GM12878 (cell line): ENCODE data around the gene CXCL8. TPM values are rescaled to one million over a fixed set of nuclear protein-coding genes. Genes with fewer than 3 reads are reported as not detected.

Experiments
- ATAC-seq: fragments of 200-7000 bp; cut with Tn5 transposase; 3 replicates; pipeline ENCODE4 v1.9.1; 2020; ENCODE audit warnings: mild to moderate bottlenecking, moderate library complexity
- BruUV-seq: library from RNA; stranded (reverse); fragments of 400-500 nt; replicated peaks from 2 replicates; lab custom pipeline; 2021; lab: Mats Ljungman, UMichigan
- CTCF ChIA-PET: fragments of 300-600 bp; sonication (Branson Sonifier 250); formaldehyde crosslinking; extraction: SDS; loops from one replicate; lab custom pipeline; 2021; ENCODE audit warnings: inconsistent platforms; lab: Yijun Ruan, JAX
- POLR2A ChIA-PET: fragments of 350-600 bp; formaldehyde crosslinking; extraction: SDS; loops from one replicate; lab custom pipeline; 2021; ENCODE audit warnings: inconsistent platforms; lab: Charles Lee
- RAD21 ChIA-PET: fragments of 300-600 bp; sonication (Branson Sonifier 250); formaldehyde crosslinking; loops from one replicate; lab custom pipeline; 2023; ENCODE audit warnings: antibody characterized with exemption; ENCODE audit not compliant: unreplicated experiment; lab: Charles Lee
- SMC1A ChIA-PET: fragments of 300-600 bp; sonication (Branson Sonifier 250); formaldehyde crosslinking; loops from one replicate; lab custom pipeline; 2023; ENCODE audit not compliant: unreplicated experiment, uncharacterized antibody; lab: Charles Lee
- DNase-seq: peaks from one replicate; pipeline ENCODE4 v3.0.0-alpha.2; 2011; ENCODE audit warnings: low read depth, low spot score
- FAIRE-seq: peaks from 3 replicates; lab custom pipeline; 2011; peaks lifted over from hg19 to GRCh38; lab: Jason Lieb, UNC
- H2AFZ ChIP-seq: 2 replicates; pipeline ENCODE4 v1.6.0; 2011; ENCODE audit warnings: low read depth, low read length, control low read depth; ENCODE audit not compliant: control insufficient read depth
- H3K27ac ChIP-seq: 2 replicates; pipeline ENCODE4 v1.5.1; 2011; ENCODE audit warnings: control low read depth; ENCODE audit not compliant: control insufficient read depth, insufficient read depth
- H3K27me3 ChIP-seq, 2 experiments: replicated peaks in 1 of 2; 2 replicates each; pipeline versions ENCODE4 v1.6.0 to v1.6.1; 2011; ENCODE audit warnings: low read length in 1 of 2; ENCODE audit not compliant: control insufficient read depth in 2 of 2, insufficient read depth in 2 of 2
- H3K36me3 ChIP-seq, 2 experiments: 2 replicates each; pipeline ENCODE4 v1.5.1; 2011; ENCODE audit warnings: low read length in 1 of 2; ENCODE audit not compliant: control insufficient read depth in 2 of 2, insufficient read depth in 2 of 2
- H3K4me1 ChIP-seq: 2 replicates; pipeline ENCODE4 v1.6.1; 2011; ENCODE audit warnings: mild to moderate bottlenecking, low read length, moderate library complexity, mixed read lengths; ENCODE audit not compliant: control insufficient read depth, insufficient read depth
- H3K4me2 ChIP-seq: 2 replicates; pipeline ENCODE4 v1.6.0; 2011; ENCODE audit warnings: control low read depth; ENCODE audit not compliant: control insufficient read depth, insufficient read depth
- H3K4me3 ChIP-seq: fragments of 200-600 bp; sonication (generic); 2 replicates; pipeline ENCODE4 v1.5.1; 2016
- H3K79me2 ChIP-seq: 2 replicates; pipeline ENCODE4 v1.6.0; 2011; ENCODE audit warnings: low read length; ENCODE audit not compliant: control insufficient read depth, insufficient read depth
- H3K9ac ChIP-seq: 2 replicates; pipeline ENCODE4 v1.8.0; 2011; ENCODE audit warnings: low read length, control low read depth, mixed read lengths; ENCODE audit not compliant: control insufficient read depth, insufficient read depth
- H3K9me3 ChIP-seq: replicated peaks from 3 replicates; pipeline ENCODE4 v1.5.1; 2011; ENCODE audit warnings: mild to moderate bottlenecking, low read length; ENCODE audit not compliant: control insufficient read depth, insufficient read depth
- H4K20me1 ChIP-seq: 2 replicates; pipeline ENCODE4 v1.6.0; 2011; ENCODE audit not compliant: control insufficient read depth, insufficient read depth
- ASH2L ChIP-seq: fragments of 300-600, 200-600 bp; sonication (generic); IDR thresholded peaks from 2 replicates; pipeline ENCODE4 v1.6.1; 2017; ENCODE audit warnings: low read depth, mild to moderate bottlenecking, borderline replicate concordance
- ATF3 ChIP-seq: IDR thresholded peaks from 2 replicates; pipeline ENCODE4 v1.6.1; 2011; ENCODE audit warnings: low read depth, mild to moderate bottlenecking, low read length, moderate library complexity, borderline replicate concordance; ENCODE audit errors: extremely low read depth
- BRCA1 ChIP-seq: IDR thresholded peaks from 2 replicates; pipeline ENCODE4 v1.6.1; 2011; ENCODE audit warnings: low read depth, low read length, improper control_type of control experiment
- CBFB ChIP-seq: IDR thresholded peaks from 2 replicates; pipeline ENCODE4 v1.6.1; 2016; ENCODE audit warnings: antibody characterized with exemption, low read depth
- CEBPB ChIP-seq, 2 experiments: fragments of 150-350 bp in 1 of 2; IDR thresholded peaks; 2 replicates each; pipeline ENCODE4 v1.6.1; 2012 to 2014; ENCODE audit warnings: low read depth in 2 of 2, low read length in 2 of 2, borderline replicate concordance in 1 of 2, inconsistent platforms in 1 of 2
- FOXM1 ChIP-seq: IDR thresholded peaks from 2 replicates; pipeline ENCODE4 v1.6.1; 2012; ENCODE audit warnings: low read depth, mild to moderate bottlenecking, inconsistent platforms, low read length, moderate library complexity
- IRF3 ChIP-seq: fragments of 450-650 bp; IDR thresholded peaks from 2 replicates; pipeline ENCODE4 v1.6.1; 2014; ENCODE audit warnings: mild to moderate bottlenecking
- KDM1A ChIP-seq: fragments of 200-600 bp; sonication (generic); IDR thresholded peaks from 2 replicates; pipeline ENCODE4 v1.6.1; 2016; ENCODE audit warnings: borderline replicate concordance
- MEF2B ChIP-seq: fragments of 450-650 bp; IDR thresholded peaks from 2 replicates; pipeline ENCODE4 v1.6.1; 2018; ENCODE audit warnings: mild to moderate bottlenecking, moderate library complexity; ENCODE audit not compliant: partially characterized antibody, poor library complexity, severe bottlenecking
- NBN ChIP-seq: fragments of 450-650 bp; IDR thresholded peaks from 2 replicates; pipeline ENCODE4 v1.6.1; 2016
- PML ChIP-seq: IDR thresholded peaks from 2 replicates; pipeline ENCODE4 v1.6.1; 2012; ENCODE audit warnings: low read length, inconsistent platforms
- RAD21 ChIP-seq: IDR thresholded peaks from 2 replicates; pipeline ENCODE4 v1.6.1; 2011; ENCODE audit warnings: mild to moderate bottlenecking, low read depth, low read length, moderate library complexity; ENCODE audit not compliant: insufficient read depth
- SRF ChIP-seq, 2 experiments: IDR thresholded peaks; 2 replicates each; pipeline ENCODE4 v1.6.1; 2011; ENCODE audit warnings: low read depth in 2 of 2, low read length in 2 of 2, mild to moderate bottlenecking in 1 of 2, moderate library complexity in 1 of 2
- TARDBP ChIP-seq: IDR thresholded peaks from 2 replicates; pipeline ENCODE4 v1.6.1; 2016; ENCODE audit warnings: borderline replicate concordance
- TCF12 ChIP-seq: IDR thresholded peaks from 2 replicates; pipeline ENCODE4 v1.6.1; 2011; ENCODE audit warnings: low read depth, mild to moderate bottlenecking, low read length
- USF2 ChIP-seq: IDR thresholded peaks from 2 replicates; pipeline ENCODE4 v1.6.1; 2011; ENCODE audit warnings: low read depth, low read length, improper control_type of control experiment, borderline replicate concordance
- ZBTB4 ChIP-seq: fragments of 450-650 bp; formaldehyde crosslinking; IDR thresholded peaks from 2 replicates; pipeline ENCODE4 v1.4.0; 2022; ENCODE audit warnings: mild to moderate bottlenecking, moderate library complexity
- ZNF274 ChIP-seq: IDR thresholded peaks from one replicate; pipeline ENCODE4 v1.8.0; 2011; ENCODE audit not compliant: insufficient read length, insufficient read depth
- ZZZ3 ChIP-seq: IDR thresholded peaks from 2 replicates; pipeline ENCODE4 v1.6.1; 2011; ENCODE audit warnings: low read depth; ENCODE audit not compliant: control insufficient read depth, insufficient read length
- WGBS: methylation state at CpG from one replicate; pipeline ENCODE4 v1.1.6; 2016; ENCODE audit warnings: low lambda C conversion rate; ENCODE audit not compliant: insufficient replicate concordance, insufficient coverage; ENCODE audit errors: missing lambda C conversion rate; 5-methylcytosine and 5-hydroxymethylcytosine counted together
- in situ Hi-C: fragments of 300-500 bp; cut with MboI; formaldehyde crosslinking; loops from 9 replicates; pipeline ENCODE4 v1.14.3; 2018; ENCODE audit warnings: mixed read lengths
- intact Hi-C: fragments of 100-400 bp; cut with micrococcal nuclease; formaldehyde crosslinking; loops from one replicate; pipeline ENCODE4 v1.14.2; 2022; ENCODE audit not compliant: unreplicated experiment
- polyA plus RNA-seq, 11 experiments: library from polyadenylated mRNA; depleted of rRNA in 4 of 11; unstranded in 6 of 11; stranded (reverse) in 5 of 11; fragments of >200 nt; fragmentation: Nextera tagmentation in 4 of 11; fragmentation: Illumina TruSeq in 1 of 11; extraction: Ambion mirVana in 4 of 11; extraction: Trizol in 1 of 11; gene quantifications; 1 replicate in 1 of 11; 2 replicates in 10 of 11; pipeline versions ENCODE4 v1.2.1 to v1.2.3, GENCODE V29; 2011 to 2016; ENCODE audit warnings: inconsistent platforms in 2 of 11, missing spikeins in 2 of 11, low read depth in 1 of 11
- total RNA-seq, 4 experiments: library from RNA; depleted of rRNA in 3 of 4; stranded (reverse); fragments of >200 nt in 3 of 4; fragmentation: Illumina TruSeq in 1 of 4; extraction: Trizol in 1 of 4; gene quantifications; 2 replicates each; pipeline versions ENCODE4 v1.2.1 to v1.2.3, GENCODE V29; 2013 to 2021

Gene CXCL8
- total and polyA plus RNA-seq, 10 of the 15 experiments (the other 5 are each of a cell fraction or from before 2014, with no cell fraction given), result 0.09 to 0.36 (median 0.19) TPM; not detected in 1

GRCh38 chr4:73735231-73735630 is 5.1 kb upstream of the CXCL8 start:
- POLR2A ChIA-PET, result no interaction called here
- H3K4me2 ChIP-seq, result no peak overlapping the region
- H3K9me3 ChIP-seq, result no peaks in the 10 kb centered on the region; the same call in 1 of the 3 replicates
- H2AFZ ChIP-seq, result no peak overlapping the region
- H3K9ac ChIP-seq, result no peak overlapping the region
- in situ Hi-C loops, result loop anchor here (5.0 kb wide), 1 partner anchor 133 kb away; no protein-coding TSS in a partner anchor
- peak; percentile 92 for ATAC-seq
- H4K20me1 ChIP-seq, result no peaks in the 10 kb centered on the region
- H3K4me1 ChIP-seq, result peaks cover 18% of the 10 kb centered on the region
- intact Hi-C loops, result loop anchor here (1.0 kb wide), 1 partner anchor 17 kb away; no protein-coding TSS in a partner anchor
- RAD21 ChIA-PET, result interaction anchor here (0.9 to 1.6 kb wide), 4 partner anchors 16 to 146 kb away, joined by 3 to 5 read pairs (median 3); no protein-coding TSS in a partner anchor
- no peaks in the 10 kb centered on the region for H3K36me3 ChIP-seq
- BruUV-seq, result no TSS peak
- CTCF ChIA-PET, result interaction anchor here (1.3 to 2.0 kb wide), 4 partner anchors 10 to 129 kb away, joined by 3 to 7 read pairs (median 4); no protein-coding TSS in a partner anchor
- no peaks in the 10 kb centered on the region for H3K27me3 ChIP-seq
- peak; percentile 89 for FAIRE-seq
- no peak overlapping the region for H3K4me3 ChIP-seq
- H3K27ac ChIP-seq, result no peak overlapping the region
- SMC1A ChIA-PET, result interaction anchor here (0.6 to 3.1 kb wide), 5 partner anchors 9 to 115 kb away, joined by 3 to 17 read pairs (median 3); no protein-coding TSS in a partner anchor
- peak; percentile 79 for DNase-seq
- no peaks in the 10 kb centered on the region for H3K79me2 ChIP-seq
- 0% methylated on average over 2 of the region's 3 CpGs for WGBS
- TF ChIP-seq NBN, result peak; percentile 71; the same call in 1 of the 2 replicates
- TF ChIP-seq ASH2L, result no peak
- TF ChIP-seq PML, result 0 out of 2 replicates have a peak, but pooled peaks have one; percentile 67
- TF ChIP-seq USF2, result no peak
- TF ChIP-seq IRF3, result no peak
- peak; percentile 76 for TF ChIP-seq MEF2B
- no peak for TF ChIP-seq ZZZ3
- TF ChIP-seq RAD21, result no peak
- TF ChIP-seq ZNF274, result no peak
- TF ChIP-seq ATF3, result no peak
- TF ChIP-seq SRF (IDR thresholded peaks at IDR 0.05; ENCODE audit: low read depth in 2 of 2, low read length in 2 of 2), result no peak
- no peak for TF ChIP-seq CBFB
- 0 out of 4 replicates have a peak, but pooled peaks of 1 of the 2 experiments have one; percentile 25 for TF ChIP-seq CEBPB (IDR thresholded peaks at IDR 0.05; ENCODE audit: borderline replicate concordance in 1 of 2, low read depth in 2 of 2, low read length in 2 of 2)
- 0 out of 2 replicates have a peak, but pooled peaks have one; percentile 32 for TF ChIP-seq TCF12
- no peak for TF ChIP-seq ZBTB4
- TF ChIP-seq FOXM1, result peak; percentile 92; the same call in 1 of the 2 replicates
- TF ChIP-seq TARDBP, result no peak
- no peak for TF ChIP-seq BRCA1
- TF ChIP-seq KDM1A, result no peak
